DOHH2 (cell line): ENCODE measurements around the gene CMIP.

Source experiments
- H3F3A ChIP-seq: fragments of 200-600 bp; sonication (generic), shearing (Covaris generic); 2 replicates; pipeline ENCODE4 v1.6.0; 2016; ENCODE audit warnings: antibody characterized with exemption, mild to moderate bottlenecking; ENCODE audit not compliant: control insufficient read depth, insufficient read depth
- H3K27ac ChIP-seq: fragments of 200-600 bp; sonication (generic); 2 replicates; pipeline ENCODE4 v1.5.1; 2014; ENCODE audit warnings: low read depth, mild to moderate bottlenecking, low read length, moderate library complexity
- H3K27me3 ChIP-seq: fragments of 200-600 bp; sonication (generic); 2 replicates; pipeline ENCODE4 v1.6.1; 2014; ENCODE audit warnings: mild to moderate bottlenecking, low read length, mixed read lengths; ENCODE audit not compliant: control insufficient read depth
- H3K36me3 ChIP-seq: fragments of 200-600 bp; sonication (generic); 2 replicates; pipeline ENCODE4 v1.6.1; 2014; ENCODE audit warnings: mild to moderate bottlenecking, low read length, moderate library complexity, mixed read lengths; ENCODE audit not compliant: control insufficient read depth
- H3K4me1 ChIP-seq: fragments of 200-600 bp; sonication (generic); 2 replicates; pipeline ENCODE4 v1.6.1; 2014; ENCODE audit warnings: mild to moderate bottlenecking, low read length, mixed read lengths; ENCODE audit not compliant: control insufficient read depth
- H3K4me2 ChIP-seq: fragments of 200-600 bp; sonication (generic); 2 replicates; pipeline ENCODE4 v1.6.0; 2014; ENCODE audit warnings: mild to moderate bottlenecking, low read length, moderate library complexity
- H3K4me3 ChIP-seq: fragments of 200-600 bp; sonication (generic); 2 replicates; pipeline ENCODE4 v1.5.1; 2014; ENCODE audit warnings: mild to moderate bottlenecking, low read length, mixed read lengths
- H3K79me2 ChIP-seq: fragments of 200-600 bp; sonication (generic); 2 replicates; pipeline ENCODE4 v1.6.1; 2014; ENCODE audit warnings: mild to moderate bottlenecking, low read length, mixed read lengths; ENCODE audit not compliant: control insufficient read depth
- H3K9me2 ChIP-seq: fragments of 200-600 bp; sonication (generic); replicated peaks from 2 replicates; pipeline ENCODE4 v1.6.1; 2014; ENCODE audit warnings: mild to moderate bottlenecking, low read length, mixed read lengths; ENCODE audit not compliant: control insufficient read depth
- H3K9me3 ChIP-seq: fragments of 200-600 bp; sonication (generic); 2 replicates; pipeline ENCODE4 v1.6.1; 2014; ENCODE audit warnings: antibody characterized with exemption, low read length, mixed read lengths; ENCODE audit not compliant: control insufficient read depth, insufficient read depth
- H4K20me1 ChIP-seq: fragments of 200-600 bp; sonication (generic); 2 replicates; pipeline ENCODE4 v1.6.0; 2014; ENCODE audit warnings: low read depth, mild to moderate bottlenecking, antibody characterized with exemption, low read length, moderate library complexity; ENCODE audit not compliant: control insufficient read depth, insufficient read depth
- CTCF ChIP-seq: fragments of 200-600 bp; sonication (generic); IDR thresholded peaks from one replicate; pipeline ENCODE4 v1.5.1; 2014; ENCODE audit warnings: antibody characterized with exemption, mild to moderate bottlenecking, low read depth, low read length; ENCODE audit not compliant: poor library complexity, severe bottlenecking
- EZH2phosphoT487 ChIP-seq: fragments of 200-600 bp; sonication (generic); IDR thresholded peaks from 2 replicates; pipeline ENCODE4 v1.6.1; 2017; ENCODE audit warnings: borderline replicate concordance, mild to moderate bottlenecking, antibody characterized with exemption, low read length, moderate library complexity, mixed read lengths

CMIP gene

GRCh38 chr16:81652798-81653505 lies 208.3 kb downstream of the CMIP start:
- no peaks in the 10 kb centered on the region for H3K9me3 ChIP-seq
- no peaks in the 10 kb centered on the region for H3F3A ChIP-seq
- no peaks in the 10 kb centered on the region for H3K36me3 ChIP-seq
- no peaks in the 10 kb centered on the region for H3K9me2 ChIP-seq
- no peaks in the 10 kb centered on the region for H3K4me1 ChIP-seq
- TF ChIP-seq CTCF = no peak
- TF ChIP-seq EZH2phosphoT487 = no peak
- no peak overlapping the region for H3K27ac ChIP-seq
- no peaks in the 10 kb centered on the region for H3K27me3 ChIP-seq
- 0 out of 2 replicates have a peak, but pooled peaks cover 3% of the 10 kb centered on the region for H4K20me1 ChIP-seq
- H3K4me2 ChIP-seq = no peak overlapping the region
- H3K79me2 ChIP-seq = no peaks in the 10 kb centered on the region
- H3K4me3 ChIP-seq = no peak overlapping the region

- Histone ChIP-seq H3K79me2 (no peaks in the 10 kb centered on the region), H3K36me3 (no peaks in the 10 kb centered on the region; the same call in 1 of the 2 replicates)
Measured at GRCh38 chr16:81654346-81654745, 209.7 kb downstream of the CMIP start.

GRCh38 chr16:81655469-81656162 lies 211.0 kb downstream of the CMIP start:
- H3K9me3 ChIP-seq = no peaks in the 10 kb centered on the region
- no peaks in the 10 kb centered on the region for H3K9me2 ChIP-seq
- H3K79me2 ChIP-seq = no peaks in the 10 kb centered on the region
- no peak overlapping the region for H3K4me2 ChIP-seq
- H3F3A ChIP-seq = no peaks in the 10 kb centered on the region
- no peak for TF ChIP-seq EZH2phosphoT487
- TF ChIP-seq CTCF = no peak
- no peaks in the 10 kb centered on the region for H3K27me3 ChIP-seq
- no peak overlapping the region for H3K4me3 ChIP-seq
- no peaks in the 10 kb centered on the region; the same call in 1 of the 2 replicates for H3K36me3 ChIP-seq
- no peaks in the 10 kb centered on the region for H3K4me1 ChIP-seq
- no peak overlapping the region for H3K27ac ChIP-seq
- H4K20me1 ChIP-seq = no peaks in the 10 kb centered on the region

More at GRCh38 chr16:81654346-81654745, 209.7 kb downstream of the CMIP start:
- H3K27ac ChIP-seq = no peak overlapping the region
- no peak for TF ChIP-seq CTCF
- TF ChIP-seq EZH2phosphoT487 = no peak
- H3K27me3 ChIP-seq = no peaks in the 10 kb centered on the region
- H3F3A ChIP-seq = no peaks in the 10 kb centered on the region
- H4K20me1 ChIP-seq = 0 out of 2 replicates have a peak, but pooled peaks cover 2% of the 10 kb centered on the region
- no peaks in the 10 kb centered on the region for H3K9me3 ChIP-seq
- H3K4me3 ChIP-seq = no peak overlapping the region
- H3K4me2 ChIP-seq = no peak overlapping the region
- no peaks in the 10 kb centered on the region for H3K9me2 ChIP-seq
- no peaks in the 10 kb centered on the region for H3K4me1 ChIP-seq
